Neural cell (in vitro differentiated cells): ENCODE data around the gene MED26. TPM values are rescaled to one million over a fixed set of nuclear protein-coding genes. Genes with fewer than 3 reads are reported as not detected.
"Not testable (repeated sequence)": the region's sequence is repeated elsewhere in the genome, so short reads cannot be mapped to it uniquely, and the experiment has no call there.

Experiments
- H2AFZ ChIP-seq: fragments of 200-600, 300-800 bp; sonication (generic), shearing (Covaris generic); 2 replicates; pipeline ENCODE4 v1.6.0; 2014; ENCODE audit warnings: low read depth, mild to moderate bottlenecking, antibody characterized with exemption, low read length, moderate library complexity
- H3F3A ChIP-seq: fragments of 200-600 bp; shearing (Covaris generic); 2 replicates; pipeline ENCODE4 v1.6.1; 2016; ENCODE audit warnings: mild to moderate bottlenecking, moderate library complexity, mixed read lengths, antibody characterized with exemption, low read length; ENCODE audit not compliant: insufficient read depth, poor library complexity, severe bottlenecking
- H3K27ac ChIP-seq: fragments of 200-600, 300-800 bp; sonication (generic), shearing (Covaris generic); 2 replicates; pipeline ENCODE4 v1.5.1; 2014; ENCODE audit warnings: mild to moderate bottlenecking, low read length, moderate library complexity
- H3K27me3 ChIP-seq: fragments of 300-800, 200-600 bp; sonication (generic), shearing (Covaris generic); 2 replicates; pipeline ENCODE4 v1.6.0; 2014; ENCODE audit warnings: mild to moderate bottlenecking, low read depth, low read length, moderate library complexity; ENCODE audit not compliant: insufficient read depth
- H3K36me3 ChIP-seq: fragments of 300-800, 200-600 bp; sonication (generic), shearing (Covaris generic); 2 replicates; pipeline ENCODE4 v1.5.1; 2014; ENCODE audit warnings: mild to moderate bottlenecking, antibody characterized with exemption, low read length, moderate library complexity; ENCODE audit not compliant: insufficient read depth
- H3K4me2 ChIP-seq: fragments of 300-800, 200-600 bp; sonication (generic), shearing (Covaris generic); 2 replicates; pipeline ENCODE4 v1.6.0; 2014; ENCODE audit warnings: mild to moderate bottlenecking, low read length
- H3K4me3 ChIP-seq: fragments of 300-800, 200-600 bp; sonication (generic), shearing (Covaris generic); 2 replicates; pipeline ENCODE4 v1.5.1; 2014; ENCODE audit warnings: mild to moderate bottlenecking, low read length, moderate library complexity
- H3K79me2 ChIP-seq: fragments of 200-600 bp; shearing (Covaris generic); replicated peaks from 2 replicates; pipeline ENCODE4 v1.6.0; 2014; ENCODE audit warnings: mild to moderate bottlenecking, low read length, moderate library complexity; ENCODE audit not compliant: insufficient read depth
- H3K9ac ChIP-seq: fragments of 300-800, 200-600 bp; sonication (generic), shearing (Covaris generic); 2 replicates; pipeline ENCODE4 v1.6.1; 2016; ENCODE audit warnings: mild to moderate bottlenecking, low read length, mixed read lengths
- H3K9me2 ChIP-seq: fragments of 200-600 bp; shearing (Covaris generic); 2 replicates; pipeline ENCODE4 v1.6.1; 2016; ENCODE audit warnings: mild to moderate bottlenecking, low read length, mixed read lengths; ENCODE audit not compliant: insufficient read depth
- H3K9me3 ChIP-seq: fragments of 200-600, 300-800 bp; sonication (generic), shearing (Covaris generic); 2 replicates; pipeline ENCODE4 v1.6.1; 2016; ENCODE audit warnings: mild to moderate bottlenecking, mixed run types, low read length, moderate library complexity, mixed read lengths
- H4K20me1 ChIP-seq: fragments of 200-600 bp; shearing (Covaris generic); 2 replicates; pipeline ENCODE4 v1.6.1; 2016; ENCODE audit warnings: mild to moderate bottlenecking, mixed run types; ENCODE audit not compliant: insufficient read depth
- EP300 ChIP-seq: fragments of 450-650 bp; conservative IDR thresholded peaks from 2 replicates; pipeline ENCODE4 v1.6.1; 2014; ENCODE audit warnings: antibody characterized with exemption, mild to moderate bottlenecking, moderate library complexity; ENCODE audit not compliant: poor library complexity, severe bottlenecking
- EZH2 ChIP-seq: fragments of 200-600, 300-800 bp; shearing (Covaris generic), sonication (generic); IDR thresholded peaks from 2 replicates; pipeline ENCODE4 v1.6.1; 2014; ENCODE audit warnings: antibody characterized with exemption, low read length, borderline replicate concordance, mild to moderate bottlenecking; ENCODE audit not compliant: insufficient read depth, poor library complexity, severe bottlenecking
- MXI1 ChIP-seq: fragments of 450-650 bp; conservative IDR thresholded peaks from 2 replicates; pipeline ENCODE4 v1.6.1; 2014; ENCODE audit warnings: antibody characterized with exemption, mild to moderate bottlenecking; ENCODE audit not compliant: poor library complexity, severe bottlenecking
- POLR2AphosphoS5 ChIP-seq: IDR thresholded peaks from 2 replicates; pipeline ENCODE4 v1.6.1; 2012
- RAD21 ChIP-seq: fragments of 450-650 bp; conservative IDR thresholded peaks from 2 replicates; pipeline ENCODE4 v1.6.1; 2014; ENCODE audit warnings: antibody characterized with exemption, mild to moderate bottlenecking, moderate library complexity
- SMC3 ChIP-seq: fragments of 450-650 bp; conservative IDR thresholded peaks from 2 replicates; pipeline ENCODE4 v1.6.1; 2014; ENCODE audit warnings: antibody characterized with exemption, mild to moderate bottlenecking, moderate library complexity; ENCODE audit not compliant: poor library complexity
- TAF1 ChIP-seq: IDR thresholded peaks from 2 replicates; pipeline ENCODE4 v1.6.1; 2012; ENCODE audit warnings: low read depth
- polyA plus RNA-seq: library from polyadenylated mRNA; depleted of rRNA; stranded (reverse); fragments of >200 nt; gene quantifications from 2 replicates; pipeline ENCODE4 v1.2.3, GENCODE V29; 2014
- TF ChIP-seq, protein P1 (sequence below): fragments of 450-650 bp; IDR thresholded peaks from 2 replicates; pipeline ENCODE4 v1.5.1; 2014; ENCODE audit warnings: antibody characterized with exemption, mild to moderate bottlenecking, moderate library complexity; ENCODE audit not compliant: poor library complexity, severe bottlenecking
- TF ChIP-seq, protein P2 (sequence below): IDR thresholded peaks from 2 replicates; pipeline ENCODE4 v1.6.1; 2012; ENCODE audit warnings: borderline replicate concordance

The MED26 gene
- polyA plus RNA-seq, 1 donor from 2014 or later: 4.2 TPM

GRCh38 chr19:16652854-16653253 is 24.9 kb upstream of the MED26 start:
- Histone ChIP-seq H3K36me3 (no peaks in the 10 kb centered on the region), H3K27me3 (no peaks in the 10 kb centered on the region), H4K20me1 (no peaks in the 10 kb centered on the region), H3K79me2 (peaks cover under 1% of the 10 kb centered on the region), H3K4me2 (no peak overlapping the region), H3F3A (no peaks in the 10 kb centered on the region), H3K9me3 (no peaks in the 10 kb centered on the region), H3K9me2 (no peaks in the 10 kb centered on the region), H2AFZ (no peak overlapping the region), H3K27ac (no peak overlapping the region), H3K4me3 (no peak overlapping the region), H3K9ac (no peak overlapping the region)
- TF ChIP-seq RAD21 (no peak), SMC3 (no peak), TAF1 (no peak), POLR2AphosphoS5 (no peak), EP300 (no peak), EZH2 (no peak), MXI1 (no peak)
- TF ChIP-seq, protein P1, sequence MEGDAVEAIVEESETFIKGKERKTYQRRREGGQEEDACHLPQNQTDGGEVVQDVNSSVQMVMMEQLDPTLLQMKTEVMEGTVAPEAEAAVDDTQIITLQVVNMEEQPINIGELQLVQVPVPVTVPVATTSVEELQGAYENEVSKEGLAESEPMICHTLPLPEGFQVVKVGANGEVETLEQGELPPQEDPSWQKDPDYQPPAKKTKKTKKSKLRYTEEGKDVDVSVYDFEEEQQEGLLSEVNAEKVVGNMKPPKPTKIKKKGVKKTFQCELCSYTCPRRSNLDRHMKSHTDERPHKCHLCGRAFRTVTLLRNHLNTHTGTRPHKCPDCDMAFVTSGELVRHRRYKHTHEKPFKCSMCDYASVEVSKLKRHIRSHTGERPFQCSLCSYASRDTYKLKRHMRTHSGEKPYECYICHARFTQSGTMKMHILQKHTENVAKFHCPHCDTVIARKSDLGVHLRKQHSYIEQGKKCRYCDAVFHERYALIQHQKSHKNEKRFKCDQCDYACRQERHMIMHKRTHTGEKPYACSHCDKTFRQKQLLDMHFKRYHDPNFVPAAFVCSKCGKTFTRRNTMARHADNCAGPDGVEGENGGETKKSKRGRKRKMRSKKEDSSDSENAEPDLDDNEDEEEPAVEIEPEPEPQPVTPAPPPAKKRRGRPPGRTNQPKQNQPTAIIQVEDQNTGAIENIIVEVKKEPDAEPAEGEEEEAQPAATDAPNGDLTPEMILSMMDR: no peak
- TF ChIP-seq, protein P2, sequence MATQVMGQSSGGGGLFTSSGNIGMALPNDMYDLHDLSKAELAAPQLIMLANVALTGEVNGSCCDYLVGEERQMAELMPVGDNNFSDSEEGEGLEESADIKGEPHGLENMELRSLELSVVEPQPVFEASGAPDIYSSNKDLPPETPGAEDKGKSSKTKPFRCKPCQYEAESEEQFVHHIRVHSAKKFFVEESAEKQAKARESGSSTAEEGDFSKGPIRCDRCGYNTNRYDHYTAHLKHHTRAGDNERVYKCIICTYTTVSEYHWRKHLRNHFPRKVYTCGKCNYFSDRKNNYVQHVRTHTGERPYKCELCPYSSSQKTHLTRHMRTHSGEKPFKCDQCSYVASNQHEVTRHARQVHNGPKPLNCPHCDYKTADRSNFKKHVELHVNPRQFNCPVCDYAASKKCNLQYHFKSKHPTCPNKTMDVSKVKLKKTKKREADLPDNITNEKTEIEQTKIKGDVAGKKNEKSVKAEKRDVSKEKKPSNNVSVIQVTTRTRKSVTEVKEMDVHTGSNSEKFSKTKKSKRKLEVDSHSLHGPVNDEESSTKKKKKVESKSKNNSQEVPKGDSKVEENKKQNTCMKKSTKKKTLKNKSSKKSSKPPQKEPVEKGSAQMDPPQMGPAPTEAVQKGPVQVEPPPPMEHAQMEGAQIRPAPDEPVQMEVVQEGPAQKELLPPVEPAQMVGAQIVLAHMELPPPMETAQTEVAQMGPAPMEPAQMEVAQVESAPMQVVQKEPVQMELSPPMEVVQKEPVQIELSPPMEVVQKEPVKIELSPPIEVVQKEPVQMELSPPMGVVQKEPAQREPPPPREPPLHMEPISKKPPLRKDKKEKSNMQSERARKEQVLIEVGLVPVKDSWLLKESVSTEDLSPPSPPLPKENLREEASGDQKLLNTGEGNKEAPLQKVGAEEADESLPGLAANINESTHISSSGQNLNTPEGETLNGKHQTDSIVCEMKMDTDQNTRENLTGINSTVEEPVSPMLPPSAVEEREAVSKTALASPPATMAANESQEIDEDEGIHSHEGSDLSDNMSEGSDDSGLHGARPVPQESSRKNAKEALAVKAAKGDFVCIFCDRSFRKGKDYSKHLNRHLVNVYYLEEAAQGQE: no peak

DNA sequence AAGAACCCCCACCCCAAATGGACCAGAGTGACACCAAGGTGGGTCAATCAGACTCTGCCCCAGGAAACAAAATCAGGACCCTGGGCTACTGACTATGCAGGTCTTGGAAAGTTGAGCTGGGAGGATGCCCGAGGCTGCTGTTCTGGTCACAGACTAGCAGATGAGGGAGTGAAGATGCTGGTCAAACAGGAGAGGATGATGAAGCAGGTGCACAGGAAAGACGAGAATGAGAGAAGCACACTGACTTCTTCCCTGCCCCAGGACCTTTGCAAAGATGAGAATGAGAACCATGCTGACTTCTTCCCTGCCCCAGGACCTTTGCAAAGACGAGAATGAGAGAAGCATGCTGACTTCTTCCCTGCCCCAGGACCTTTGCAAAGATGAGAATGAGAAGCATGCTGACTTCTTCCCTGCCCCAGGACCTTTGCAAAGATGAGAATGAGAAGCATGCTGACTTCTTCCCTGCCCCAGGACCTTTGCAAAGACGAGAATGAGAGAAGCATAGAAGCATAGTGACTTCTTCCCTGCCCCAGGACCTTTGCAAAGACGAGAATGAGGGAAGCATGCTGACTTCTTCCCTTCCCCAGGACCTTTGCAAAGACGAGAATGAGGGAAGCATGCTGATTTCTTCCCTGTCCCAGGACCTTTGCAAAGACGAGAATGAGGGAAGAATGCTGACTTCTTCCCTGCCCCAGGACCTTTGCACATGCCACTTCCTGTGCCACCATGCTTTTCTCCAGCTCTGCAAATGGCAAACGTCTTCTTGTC is 23.6 kb upstream of the MED26 start:
- H3K9ac ChIP-seq, H3K27ac ChIP-seq, H3F3A ChIP-seq, H3K27me3 ChIP-seq, H3K79me2 ChIP-seq, H4K20me1 ChIP-seq, H3K36me3 ChIP-seq, H3K9me3 ChIP-seq, H2AFZ ChIP-seq, H3K4me3 ChIP-seq, H3K4me2 ChIP-seq, H3K9me2 ChIP-seq: not testable (repeated sequence)

DNA sequence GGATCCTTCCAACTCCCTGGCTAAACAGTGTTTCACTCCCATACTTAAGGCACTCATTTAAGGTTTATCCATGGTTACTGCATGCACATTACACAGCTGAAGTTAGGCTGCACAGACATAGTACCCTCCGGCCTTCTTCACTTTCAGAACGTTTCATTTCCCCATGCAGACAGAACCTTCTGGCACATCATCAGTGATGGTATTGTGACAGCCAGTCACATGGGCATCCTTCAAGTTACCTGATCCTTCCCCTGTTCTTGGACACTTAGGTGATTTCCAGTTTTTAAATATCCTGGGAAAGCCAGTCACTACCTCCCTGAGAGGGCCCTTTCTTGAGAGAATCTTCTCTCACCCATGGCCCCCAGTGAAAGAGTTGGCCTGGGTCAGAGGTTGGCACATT is 22.8 kb upstream of the MED26 start:
- H3K9me3 ChIP-seq: no peaks in the 10 kb centered on the region
- no peak overlapping the region for H2AFZ ChIP-seq
- H3K27me3 ChIP-seq: no peaks in the 10 kb centered on the region
- H3K79me2 ChIP-seq: no peaks in the 10 kb centered on the region
- no peaks in the 10 kb centered on the region for H3K9me2 ChIP-seq
- no peak overlapping the region for H3K4me3 ChIP-seq
- H3K9ac ChIP-seq: no peak overlapping the region
- no peaks in the 10 kb centered on the region for H3F3A ChIP-seq
- H3K36me3 ChIP-seq: no peaks in the 10 kb centered on the region
- TF ChIP-seq MXI1 (no peak), POLR2AphosphoS5 (no peak), EP300 (no peak), RAD21 (no peak), TAF1 (no peak)
- TF ChIP-seq, protein P1: no peak
- TF ChIP-seq, protein P2: no peak
- H4K20me1 ChIP-seq: no peaks in the 10 kb centered on the region
- no peak overlapping the region for H3K4me2 ChIP-seq
- H3K27ac ChIP-seq: no peak overlapping the region
